Fibroblast of lung (primary cell): ENCODE results near the gene PACC1. TPM values are rescaled to one million over a fixed set of nuclear protein-coding genes. Genes with fewer than 3 reads are reported as not detected.

ENCODE experiments used
- DNase-seq, 2 donors: peaks; one replicate each; pipeline versions ENCODE4 v3.0.0 to v3.0.0-alpha.2; 2010; ENCODE audit warnings: low read depth in 2 of 2
- H2AFZ ChIP-seq: 2 replicates; pipeline ENCODE4 v1.5.1; 2012; ENCODE audit warnings: low read length, control low read depth, inconsistent platforms
- H3K27ac ChIP-seq: 2 replicates; pipeline ENCODE4 v1.5.1; 2011; ENCODE audit warnings: low read length, control low read depth; ENCODE audit not compliant: insufficient read depth
- H3K27me3 ChIP-seq: 2 replicates; pipeline ENCODE4 v1.5.1; 2011; ENCODE audit warnings: mild to moderate bottlenecking, low read length; ENCODE audit not compliant: control insufficient read depth, insufficient read depth
- H3K36me3 ChIP-seq: 2 replicates; pipeline ENCODE4 v1.5.1; 2011; ENCODE audit warnings: low read length; ENCODE audit not compliant: control insufficient read depth, insufficient read depth
- H3K4me1 ChIP-seq: 2 replicates; pipeline ENCODE4 v1.5.1; 2011; ENCODE audit warnings: low read length; ENCODE audit not compliant: control insufficient read depth, insufficient read depth; ENCODE audit errors: extremely low read depth
- H3K4me2 ChIP-seq: 2 replicates; pipeline ENCODE4 v1.5.1; 2011; ENCODE audit warnings: low read length, control low read depth; ENCODE audit not compliant: insufficient read depth; ENCODE audit errors: extremely low read depth
- H3K4me3 ChIP-seq, 4 experiments: fragments of 200-600 bp in 1 of 4; sonication (generic) in 1 of 4; replicated peaks in 1 of 4; 2 replicates each; pipeline ENCODE4 v1.5.1; 2011 to 2016; ENCODE audit warnings: low read length in 4 of 4, low read depth in 3 of 4, mild to moderate bottlenecking in 3 of 4, control low read depth in 2 of 4, inconsistent platforms in 1 of 4, mixed read lengths in 1 of 4; ENCODE audit not compliant: insufficient read depth in 1 of 4; ENCODE audit errors: control extremely low read depth in 1 of 4
- H3K79me2 ChIP-seq: 2 replicates; pipeline ENCODE4 v1.5.1; 2012; ENCODE audit warnings: mild to moderate bottlenecking, low read length, inconsistent platforms; ENCODE audit not compliant: control insufficient read depth, insufficient read depth
- H3K9ac ChIP-seq: 2 replicates; pipeline ENCODE4 v1.5.1; 2011; ENCODE audit warnings: mild to moderate bottlenecking, low read length, control low read depth; ENCODE audit not compliant: insufficient read depth
- H3K9me3 ChIP-seq: 2 replicates; pipeline ENCODE4 v1.5.1; 2012; ENCODE audit warnings: low read depth, low read length; ENCODE audit not compliant: control insufficient read depth, insufficient read depth
- H4K20me1 ChIP-seq: 2 replicates; pipeline ENCODE4 v1.5.1; 2011; ENCODE audit warnings: low read length; ENCODE audit not compliant: control insufficient read depth, insufficient read depth; ENCODE audit errors: extremely low read depth
- EZH2 ChIP-seq: IDR thresholded peaks from 2 replicates; pipeline ENCODE4 v1.5.1; 2012; ENCODE audit warnings: low read length, control low read depth, mild to moderate bottlenecking; ENCODE audit errors: missing control alignments
- polyA plus RNA-seq, 2 donors: library from polyadenylated mRNA; depleted of rRNA in 1 of 2; stranded (reverse) in 1 of 2; unstranded in 1 of 2; fragments of >200 nt; gene quantifications; 2 replicates each; pipeline ENCODE4 v1.2.1, GENCODE V29; 2011 to 2012; ENCODE audit warnings: missing spikeins in 1 of 2
- total RNA-seq: library from RNA; depleted of rRNA; stranded (reverse); fragments of >200 nt; gene quantifications from 2 replicates; pipeline ENCODE4 v1.2.1, GENCODE V29; 2014
- TF ChIP-seq, protein P1 (sequence below), 2 donors: IDR thresholded peaks in 1 of 2; conservative IDR thresholded peaks in 1 of 2; 1 replicate in 1 of 2; 2 replicates in 1 of 2; pipeline ENCODE4 v1.5.1; 2011 to 2012; ENCODE audit warnings: low read length in 2 of 2, control low read depth in 1 of 2, inconsistent platforms in 1 of 2, low read depth in 1 of 2, mild to moderate bottlenecking in 1 of 2

Gene PACC1
- total and polyA plus RNA-seq, 2 donors (not counting 1 experiment from before 2014, with no cell fraction given), result 5.7 to 16.0 TPM

DNA sequence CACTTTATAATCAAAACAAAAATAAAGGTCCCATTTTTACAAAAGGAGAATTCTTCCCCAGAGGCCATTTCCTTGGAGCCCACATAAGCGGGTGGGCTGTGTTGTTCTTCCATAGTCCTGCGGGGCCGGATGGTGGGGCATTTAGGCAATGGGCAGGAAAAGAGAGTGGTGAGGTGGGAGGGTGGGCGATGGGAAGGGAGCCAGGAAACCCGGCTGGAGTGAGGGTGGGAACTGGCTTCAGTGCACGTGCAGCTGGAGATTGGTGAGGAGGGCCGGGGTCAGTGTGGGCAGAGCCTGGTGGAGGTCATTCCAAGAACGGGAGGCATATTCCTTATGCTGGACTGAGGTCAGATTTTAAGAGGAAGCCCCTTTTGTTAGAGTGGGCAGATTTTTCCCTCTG lies 31.6 kb upstream of the PACC1 start:
- H3K9me3 ChIP-seq, result no peaks in the 10 kb centered on the region
- no peak overlapping the region for H3K27ac ChIP-seq
- H4K20me1 ChIP-seq, result no peaks in the 10 kb centered on the region
- no peak overlapping the region for H2AFZ ChIP-seq
- no peak for DNase-seq
- no peaks in the 10 kb centered on the region for H3K27me3 ChIP-seq
- H3K79me2 ChIP-seq, result no peaks in the 10 kb centered on the region
- H3K36me3 ChIP-seq, result peaks cover 2% of the 10 kb centered on the region
- H3K4me1 ChIP-seq, result no peaks in the 10 kb centered on the region
- H3K4me3 ChIP-seq, result no peak overlapping the region
- no peak for TF ChIP-seq EZH2
- TF ChIP-seq, protein P1, sequence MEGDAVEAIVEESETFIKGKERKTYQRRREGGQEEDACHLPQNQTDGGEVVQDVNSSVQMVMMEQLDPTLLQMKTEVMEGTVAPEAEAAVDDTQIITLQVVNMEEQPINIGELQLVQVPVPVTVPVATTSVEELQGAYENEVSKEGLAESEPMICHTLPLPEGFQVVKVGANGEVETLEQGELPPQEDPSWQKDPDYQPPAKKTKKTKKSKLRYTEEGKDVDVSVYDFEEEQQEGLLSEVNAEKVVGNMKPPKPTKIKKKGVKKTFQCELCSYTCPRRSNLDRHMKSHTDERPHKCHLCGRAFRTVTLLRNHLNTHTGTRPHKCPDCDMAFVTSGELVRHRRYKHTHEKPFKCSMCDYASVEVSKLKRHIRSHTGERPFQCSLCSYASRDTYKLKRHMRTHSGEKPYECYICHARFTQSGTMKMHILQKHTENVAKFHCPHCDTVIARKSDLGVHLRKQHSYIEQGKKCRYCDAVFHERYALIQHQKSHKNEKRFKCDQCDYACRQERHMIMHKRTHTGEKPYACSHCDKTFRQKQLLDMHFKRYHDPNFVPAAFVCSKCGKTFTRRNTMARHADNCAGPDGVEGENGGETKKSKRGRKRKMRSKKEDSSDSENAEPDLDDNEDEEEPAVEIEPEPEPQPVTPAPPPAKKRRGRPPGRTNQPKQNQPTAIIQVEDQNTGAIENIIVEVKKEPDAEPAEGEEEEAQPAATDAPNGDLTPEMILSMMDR (conservative IDR thresholded peaks at IDR 0.05 in 1 of 2, IDR thresholded peaks at IDR 0.05 in 1 of 2; ENCODE audit: low read depth in 1 of 2, low read length in 2 of 2), result no peak
- H3K9ac ChIP-seq, result no peak overlapping the region
- no peak overlapping the region for H3K4me2 ChIP-seq

DNA sequence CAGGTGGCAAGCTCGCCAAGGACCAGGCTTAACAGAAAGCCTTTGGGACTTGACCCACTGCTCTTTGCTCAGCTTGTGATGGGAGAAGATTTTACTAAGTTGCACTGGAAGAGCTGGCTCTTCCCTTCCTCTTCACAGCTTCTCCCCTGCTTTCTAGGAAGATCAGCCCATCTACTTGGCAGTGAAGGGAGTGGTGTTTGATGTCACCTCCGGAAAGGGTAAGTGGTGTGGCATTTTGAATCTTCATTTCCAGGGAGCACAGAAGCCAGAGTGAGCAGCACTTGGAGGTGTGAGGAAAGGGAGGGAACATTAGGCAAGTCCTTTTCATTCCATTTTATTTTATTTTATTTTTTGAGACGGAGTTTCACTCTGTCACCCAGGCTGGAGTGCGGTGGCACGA lies 27.7 kb upstream of the PACC1 start:
- no peak overlapping the region for H3K27ac ChIP-seq
- no peaks in the 10 kb centered on the region for H3K27me3 ChIP-seq
- H3K9ac ChIP-seq, result no peak overlapping the region
- DNase-seq, result no peak
- TF ChIP-seq EZH2, result no peak
- TF ChIP-seq, protein P1 (conservative IDR thresholded peaks at IDR 0.05 in 1 of 2, IDR thresholded peaks at IDR 0.05 in 1 of 2; ENCODE audit: low read depth in 1 of 2, low read length in 2 of 2), result no peak
- H3K9me3 ChIP-seq, result no peaks in the 10 kb centered on the region
- no peaks in the 10 kb centered on the region for H3K4me1 ChIP-seq
- no peaks in the 10 kb centered on the region for H4K20me1 ChIP-seq
- H3K4me2 ChIP-seq, result no peak overlapping the region
- H3K79me2 ChIP-seq, result no peaks in the 10 kb centered on the region
- no peak overlapping the region for H2AFZ ChIP-seq
- no peak overlapping the region for H3K4me3 ChIP-seq
- H3K36me3 ChIP-seq, result peaks cover 2% of the 10 kb centered on the region

DNA sequence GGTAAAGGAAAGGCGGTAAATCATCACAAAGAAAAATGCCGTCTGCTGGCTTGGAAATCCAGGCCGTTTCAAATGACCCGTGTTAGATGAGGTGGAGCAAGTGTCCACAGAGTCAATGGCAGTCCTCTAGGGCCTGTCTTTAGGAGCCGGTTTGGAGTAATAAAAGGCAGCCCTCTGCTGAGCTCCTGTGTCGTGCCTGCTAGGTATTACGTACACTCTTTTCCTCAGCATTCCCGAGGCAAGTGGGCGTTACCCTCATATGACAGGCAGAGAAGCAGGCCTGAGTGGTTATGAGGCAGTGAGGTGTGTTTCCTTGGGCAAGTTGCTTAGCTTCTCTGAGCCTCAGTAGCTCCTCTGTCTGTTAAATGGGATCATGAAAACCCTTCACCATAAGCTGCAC lies 25.7 kb upstream of the PACC1 start:
- no peaks in the 10 kb centered on the region for H3K27me3 ChIP-seq
- H3K4me1 ChIP-seq, result no peaks in the 10 kb centered on the region
- TF ChIP-seq EZH2, result no peak
- TF ChIP-seq, protein P1 (conservative IDR thresholded peaks at IDR 0.05 in 1 of 2, IDR thresholded peaks at IDR 0.05 in 1 of 2; ENCODE audit: low read depth in 1 of 2, low read length in 2 of 2), result no peak
- no peaks in the 10 kb centered on the region for H3K9me3 ChIP-seq
- H3K79me2 ChIP-seq, result no peaks in the 10 kb centered on the region
- no peak overlapping the region for H3K4me3 ChIP-seq
- no peaks in the 10 kb centered on the region for H4K20me1 ChIP-seq
- no peak overlapping the region for H3K27ac ChIP-seq
- no peak overlapping the region for H3K9ac ChIP-seq
- no peak for DNase-seq
- H3K36me3 ChIP-seq, result no peaks in the 10 kb centered on the region
- H2AFZ ChIP-seq, result no peak overlapping the region
- no peak overlapping the region for H3K4me2 ChIP-seq
